CD8-positive, alpha-beta memory T cell (primary cell): Measurements from ENCODE around the gene KIAA1671. TPM values are rescaled to one million over a fixed set of nuclear protein-coding genes. Genes with fewer than 3 reads are reported as not detected.

Source experiments
- CTCF ChIA-PET: fragments of 350-600 bp; sonication (Branson Sonifier 250); formaldehyde crosslinking; loops from one replicate; lab custom pipeline; 2021; ENCODE audit warnings: antibody characterized with exemption; lab: Charles Lee
- POLR2A ChIA-PET: fragments of 350-600 bp; sonication (Branson Sonifier 250); formaldehyde crosslinking; loops from one replicate; lab custom pipeline; 2021; ENCODE audit warnings: antibody characterized with exemption; lab: Charles Lee
- DNase-seq, 5 donors: peaks; one replicate each; pipeline versions ENCODE4 v3.0.0 to v3.0.0-alpha.2; 2020 to 2022; ENCODE audit warnings: mixed read lengths in 1 of 5
- H3K27ac ChIP-seq: one replicate; pipeline ENCODE4 v1.7.0; 2013; ENCODE audit warnings: low read depth, mild to moderate bottlenecking, low read length, moderate library complexity
- H3K27me3 ChIP-seq: 2 replicates; pipeline ENCODE4 v1.7.0; 2013; ENCODE audit warnings: low read length, mild to moderate bottlenecking; ENCODE audit not compliant: insufficient read depth, poor library complexity, severe bottlenecking
- H3K36me3 ChIP-seq: 2 replicates; pipeline ENCODE4 v1.7.0; 2013; ENCODE audit warnings: mild to moderate bottlenecking, low read length, moderate library complexity; ENCODE audit not compliant: insufficient read depth
- H3K4me1 ChIP-seq: 2 replicates; pipeline ENCODE4 v1.7.0; 2013; ENCODE audit warnings: mild to moderate bottlenecking, low read length, moderate library complexity; ENCODE audit not compliant: insufficient read depth
- H3K4me3 ChIP-seq: 2 replicates; pipeline ENCODE4 v1.7.0; 2013; ENCODE audit warnings: mild to moderate bottlenecking, low read length
- H3K9me3 ChIP-seq: 2 replicates; pipeline ENCODE4 v1.7.0; 2013; ENCODE audit warnings: mild to moderate bottlenecking, low read length
- H3K27ac Mint-ChIP-seq, 8 donors: one replicate each; pipeline ENCODE4 v1.8.0; 2020 to 2021; ENCODE audit warnings: mixed read lengths in 8 of 8, mild to moderate bottlenecking in 6 of 8, inconsistent platforms in 3 of 8, moderate library complexity in 3 of 8
- H3K27me3 Mint-ChIP-seq, 2 donors: one replicate each; pipeline ENCODE4 v1.8.0; 2020 to 2021; ENCODE audit warnings: mixed read lengths in 2 of 2, mild to moderate bottlenecking in 1 of 2, moderate library complexity in 1 of 2
- H3K36me3 Mint-ChIP-seq, 3 donors: one replicate each; pipeline ENCODE4 v1.8.0; 2020 to 2021; ENCODE audit warnings: mixed read lengths in 3 of 3, inconsistent platforms in 1 of 3, mild to moderate bottlenecking in 1 of 3
- H3K4me1 Mint-ChIP-seq, 3 donors: one replicate each; pipeline ENCODE4 v1.8.0; 2020 to 2021; ENCODE audit warnings: mixed read lengths in 3 of 3, inconsistent platforms in 1 of 3, mild to moderate bottlenecking in 1 of 3
- H3K4me3 Mint-ChIP-seq, 7 donors: one replicate each; pipeline ENCODE4 v1.8.0; 2020 to 2021; ENCODE audit warnings: mixed read lengths in 7 of 7, mild to moderate bottlenecking in 6 of 7, moderate library complexity in 4 of 7, inconsistent platforms in 2 of 7
- H3K9me3 Mint-ChIP-seq, 5 donors: one replicate each; pipeline ENCODE4 v1.8.0; 2020 to 2022; ENCODE audit warnings: mixed read lengths in 5 of 5, mild to moderate bottlenecking in 3 of 5, moderate library complexity in 2 of 5, inconsistent platforms in 1 of 5
- polyA plus RNA-seq: library from polyadenylated mRNA; unstranded; fragments of 300-500 nt; fragmentation: Illumina TruSeq; gene quantifications from one replicate; pipeline ENCODE4 v1.2.3, GENCODE V29; 2021
- total RNA-seq, 2 experiments: library from RNA; stranded (reverse); gene quantifications; one replicate each; pipeline ENCODE4 v1.2.3, GENCODE V29; 2021

Gene KIAA1671
- total and polyA plus RNA-seq, 3 experiments from 2014 or later, result 2.6 to 14.7 (median 13.8) TPM

- Histone ChIP-seq H3K4me3 (no peak overlapping the region), H3K27me3 (no peaks in the 10 kb centered on the region), H3K4me1 (no peaks in the 10 kb centered on the region), H3K36me3 (no peaks in the 10 kb centered on the region), H3K9me3 (no peaks in the 10 kb centered on the region), H3K27ac (no peak overlapping the region)
- Mint-ChIP-seq H3K4me1 (peaks cover 5 to 6% (median 6%) of the 10 kb centered on the region in 3 donors), H3K9me3 (no peaks in the 10 kb centered on the region), H3K27me3 (peaks cover 8 to 20% of the 10 kb centered on the region in 2 donors), H3K36me3 (no peaks in the 10 kb centered on the region), H3K27ac (no peak overlapping the region), H3K4me3 (no peak overlapping the region)
- ChIA-PET POLR2A (no interaction called here), CTCF (no interaction called here)
- DNase-seq, result no peak
Observed at GRCh38 chr22:25024895-25025294, 72.4 kb downstream of the KIAA1671 start.

GRCh38 chr22:25025491-25026400 is 73.2 kb downstream of the KIAA1671 start:
- Histone ChIP-seq H3K27ac (no peak overlapping the region), H3K4me3 (no peak overlapping the region), H3K27me3 (no peaks in the 10 kb centered on the region), H3K9me3 (no peaks in the 10 kb centered on the region), H3K4me1 (no peaks in the 10 kb centered on the region), H3K36me3 (no peaks in the 10 kb centered on the region)
- Mint-ChIP-seq H3K36me3 (no peaks in the 10 kb centered on the region), H3K4me3 (peak overlapping the region in 1 of 7 donors; percentile 9), H3K27ac (peak overlapping the region in 1 of 8 donors; percentile 27), H3K27me3 (peaks cover 8 to 12% of the 10 kb centered on the region in 2 donors), H3K9me3 (no peaks in the 10 kb centered on the region), H3K4me1 (peaks cover 5 to 6% (median 6%) of the 10 kb centered on the region in 3 donors)
- DNase-seq, result no peak
- CTCF ChIA-PET, result no interaction called here
- POLR2A ChIA-PET, result no interaction called here

DNA sequence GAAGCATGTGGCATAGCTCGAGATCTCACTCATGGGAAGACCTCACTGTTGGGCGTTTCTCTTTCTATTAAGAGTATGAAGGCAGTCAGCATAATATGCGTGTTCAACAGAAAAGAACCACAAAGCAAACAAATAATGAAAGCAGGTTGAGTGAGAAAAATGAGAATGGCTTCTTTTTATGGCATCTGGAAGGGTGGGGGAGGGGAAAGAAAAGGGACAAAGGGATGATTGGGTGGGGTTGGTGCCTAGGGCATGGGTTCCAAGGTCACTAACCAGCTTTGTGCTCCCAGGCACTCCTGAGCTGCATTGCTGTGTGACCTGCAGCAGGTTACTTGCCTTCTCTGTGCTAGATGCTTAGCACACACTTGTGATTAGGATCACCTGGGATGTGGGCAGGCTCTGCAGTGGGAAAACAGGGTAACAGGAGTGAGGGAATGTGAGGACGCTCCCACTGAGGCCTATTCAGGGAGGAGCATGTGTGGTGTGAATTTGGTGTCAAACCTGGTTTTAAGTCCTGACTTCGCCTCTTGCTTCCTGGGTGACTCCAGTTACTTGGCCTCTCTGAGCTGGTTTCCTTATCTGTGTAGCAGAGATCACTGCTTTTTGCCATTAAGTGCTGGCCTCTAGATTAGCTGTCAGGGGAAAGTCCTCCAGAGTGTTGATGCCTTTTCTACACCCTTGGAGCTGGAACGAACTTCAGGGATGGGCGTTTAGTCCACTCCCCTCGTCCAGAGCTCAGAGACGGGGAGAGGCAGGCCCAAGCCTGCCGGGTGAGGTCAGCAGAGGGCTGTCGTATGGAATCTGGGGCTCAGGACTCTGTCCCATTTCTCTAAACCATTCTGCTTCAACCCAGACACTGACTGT is 74.8 kb downstream of the KIAA1671 start:
- Histone ChIP-seq H3K27me3 (no peaks in the 10 kb centered on the region), H3K27ac (no peak overlapping the region), H3K9me3 (no peaks in the 10 kb centered on the region), H3K4me1 (no peaks in the 10 kb centered on the region), H3K36me3 (no peaks in the 10 kb centered on the region), H3K4me3 (no peak overlapping the region)
- no peak for DNase-seq
- peaks cover 5 to 6% (median 6%) of the 10 kb centered on the region in 3 donors for H3K4me1 Mint-ChIP-seq
- H3K4me3 Mint-ChIP-seq, result no peak overlapping the region
- H3K27me3 Mint-ChIP-seq, result peaks cover 2 to 4% of the 10 kb centered on the region in 2 donors
- H3K9me3 Mint-ChIP-seq, result no peaks in the 10 kb centered on the region
- ChIA-PET CTCF (no interaction called here), POLR2A (no interaction called here)
- peak overlapping the region in 1 of 8 donors; percentile 7 for H3K27ac Mint-ChIP-seq
- H3K36me3 Mint-ChIP-seq, result no peaks in the 10 kb centered on the region

DNA sequence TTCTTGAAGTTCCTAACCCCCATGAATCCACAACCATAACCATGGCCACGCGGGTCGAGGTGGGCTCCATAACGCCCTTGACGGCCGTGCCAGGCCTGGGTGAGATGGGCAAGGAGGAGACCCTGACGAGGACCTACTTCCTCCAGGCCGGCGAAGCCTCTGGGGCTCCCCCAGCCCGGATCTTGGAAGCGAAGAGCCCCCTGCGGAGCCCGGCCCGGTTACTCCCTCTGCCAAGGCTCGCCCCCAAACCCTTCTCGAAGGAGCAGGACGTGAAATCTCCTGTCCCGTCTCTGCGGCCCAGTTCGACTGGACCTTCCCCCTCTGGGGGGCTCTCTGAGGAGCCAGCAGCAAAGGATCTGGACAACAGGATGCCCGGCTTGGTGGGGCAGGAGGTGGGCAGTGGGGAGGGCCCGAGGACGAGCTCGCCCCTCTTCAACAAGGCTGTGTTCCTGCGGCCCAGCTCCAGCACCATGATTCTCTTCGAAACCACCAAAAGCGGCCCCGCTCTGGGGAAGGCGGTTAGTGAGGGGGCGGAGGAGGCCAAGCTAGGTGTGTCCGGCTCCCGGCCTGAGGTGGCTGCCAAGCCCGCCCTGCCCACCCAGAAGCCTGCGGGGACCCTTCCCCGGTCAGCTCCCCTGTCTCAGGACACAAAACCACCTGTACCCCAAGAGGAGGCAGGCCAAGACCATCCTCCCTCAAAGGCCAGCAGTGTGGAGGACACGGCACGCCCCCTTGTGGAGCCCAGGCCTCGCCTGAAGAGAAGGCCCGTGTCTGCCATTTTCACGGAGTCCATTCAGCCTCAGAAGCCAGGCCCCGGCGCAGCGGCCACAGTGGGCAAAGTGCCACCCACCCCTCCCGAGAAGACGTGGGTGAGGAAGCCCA is 75.7 kb downstream of the KIAA1671 start:
- H3K27me3 Mint-ChIP-seq, result peaks cover 0 to 2% of the 10 kb centered on the region in 2 donors
- Histone ChIP-seq H3K4me3 (no peak overlapping the region), H3K9me3 (no peaks in the 10 kb centered on the region), H3K27me3 (no peaks in the 10 kb centered on the region), H3K4me1 (no peaks in the 10 kb centered on the region), H3K36me3 (no peaks in the 10 kb centered on the region), H3K27ac (no peak overlapping the region)
- H3K36me3 Mint-ChIP-seq, result no peaks in the 10 kb centered on the region
- no peaks in the 10 kb centered on the region for H3K9me3 Mint-ChIP-seq
- peaks cover 5 to 6% (median 6%) of the 10 kb centered on the region in 3 donors for H3K4me1 Mint-ChIP-seq
- ChIA-PET CTCF (no interaction called here), POLR2A (no interaction called here)
- no peak overlapping the region for H3K27ac Mint-ChIP-seq
- DNase-seq, result no peak
- no peak overlapping the region for H3K4me3 Mint-ChIP-seq

DNA sequence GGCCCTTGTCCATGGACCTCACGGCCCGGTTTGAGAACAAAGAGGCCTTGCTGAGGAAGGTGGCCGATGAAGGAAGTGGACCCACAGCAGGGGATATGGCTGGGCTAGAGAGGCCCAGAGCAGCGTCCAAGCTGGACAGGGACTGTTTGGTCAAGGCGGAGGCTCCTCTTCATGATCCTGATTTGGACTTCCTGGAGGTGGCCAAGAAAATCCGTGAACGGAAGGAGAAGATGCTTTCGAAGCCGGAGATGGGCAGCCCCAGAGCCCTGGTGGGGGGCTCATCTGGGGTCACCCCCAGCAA is 76.3 kb downstream of the KIAA1671 start:
- CTCF ChIA-PET, result no interaction called here
- Mint-ChIP-seq H3K36me3 (no peaks in the 10 kb centered on the region), H3K4me1 (peaks cover 5 to 6% (median 6%) of the 10 kb centered on the region in 3 donors)

GRCh38 chr22:25029181-25029580 is 76.7 kb downstream of the KIAA1671 start:
- Histone ChIP-seq H3K4me3 (no peak overlapping the region), H3K9me3 (no peaks in the 10 kb centered on the region), H3K36me3 (no peaks in the 10 kb centered on the region), H3K27me3 (no peaks in the 10 kb centered on the region), H3K4me1 (no peaks in the 10 kb centered on the region), H3K27ac (no peak overlapping the region)
- no peaks in the 10 kb centered on the region for H3K9me3 Mint-ChIP-seq
- ChIA-PET POLR2A (no interaction called here), CTCF (no interaction called here)
- no peak overlapping the region for H3K27ac Mint-ChIP-seq
- H3K27me3 Mint-ChIP-seq, result peaks cover 1% of the 10 kb centered on the region in 2 donors
- H3K4me3 Mint-ChIP-seq, result no peak overlapping the region
- H3K4me1 Mint-ChIP-seq, result peaks cover 6% of the 10 kb centered on the region in 3 donors
- H3K36me3 Mint-ChIP-seq, result no peaks in the 10 kb centered on the region
- DNase-seq, result no peak

More for the DNA sequence above, 76.3 kb downstream of the KIAA1671 start:
- Histone ChIP-seq H3K4me3 (no peak overlapping the region), H3K4me1 (no peaks in the 10 kb centered on the region), H3K9me3 (no peaks in the 10 kb centered on the region), H3K27ac (no peak overlapping the region), H3K36me3 (no peaks in the 10 kb centered on the region), H3K27me3 (no peaks in the 10 kb centered on the region)
- no peak overlapping the region for H3K27ac Mint-ChIP-seq
- POLR2A ChIA-PET, result no interaction called here
- H3K9me3 Mint-ChIP-seq, result no peaks in the 10 kb centered on the region
- no peak overlapping the region for H3K4me3 Mint-ChIP-seq
- H3K27me3 Mint-ChIP-seq, result no peaks in the 10 kb centered on the region
- DNase-seq, result no peak

GRCh38 chr22:25030636-25031035 is 78.1 kb downstream of the KIAA1671 start:
- H3K4me1 ChIP-seq, result no peaks in the 10 kb centered on the region
- H3K27ac Mint-ChIP-seq, result no peak overlapping the region
- no peak overlapping the region for H3K27ac ChIP-seq
- POLR2A ChIA-PET, result interaction anchor here (0.6 kb wide), 1 partner anchor 72 kb away, joined by 4 read pairs; no protein-coding TSS in a partner anchor
- no peaks in the 10 kb centered on the region for H3K36me3 ChIP-seq
- H3K36me3 Mint-ChIP-seq, result no peaks in the 10 kb centered on the region
- H3K9me3 Mint-ChIP-seq, result no peaks in the 10 kb centered on the region
- H3K27me3 ChIP-seq, result no peaks in the 10 kb centered on the region
- CTCF ChIA-PET, result interaction anchor here (0.8 to 2.0 kb wide), 2 partner anchors 9 to 18 kb away, joined by 3 to 5 read pairs; no protein-coding TSS in a partner anchor
- peaks cover 6 to 9% (median 9%) of the 10 kb centered on the region in 3 donors for H3K4me1 Mint-ChIP-seq
- no peak overlapping the region for H3K4me3 Mint-ChIP-seq
- peaks cover 2 to 8% of the 10 kb centered on the region in 2 donors for H3K27me3 Mint-ChIP-seq
- no peak for DNase-seq
- H3K9me3 ChIP-seq, result no peaks in the 10 kb centered on the region
- H3K4me3 ChIP-seq, result no peak overlapping the region
